GM12891 (cell line): ENCODE measurements around the gene SAV1.

ENCODE experiments used
- PAX5 ChIP-seq: IDR thresholded peaks from 2 replicates; pipeline ENCODE4 v1.6.1; 2011; ENCODE audit warnings: low read length, moderate library complexity, mild to moderate bottlenecking; ENCODE audit not compliant: insufficient read depth, severe bottlenecking
- POLR2A ChIP-seq: IDR thresholded peaks from 2 replicates; pipeline ENCODE4 v1.6.1; 2011; ENCODE audit warnings: low read depth, low read length, control low read depth
- POLR2AphosphoS5 ChIP-seq: IDR thresholded peaks from 2 replicates; pipeline ENCODE4 v1.6.1; 2011; ENCODE audit warnings: low read depth, low read length, control low read depth
- POU2F2 ChIP-seq: IDR thresholded peaks from 2 replicates; pipeline ENCODE4 v1.6.1; 2011; ENCODE audit warnings: low read depth, mild to moderate bottlenecking, control low read depth, low read length, moderate library complexity
- SPI1 ChIP-seq: IDR thresholded peaks from 2 replicates; pipeline ENCODE4 v1.6.1; 2011; ENCODE audit warnings: low read depth, low read length, control low read depth
- TAF1 ChIP-seq: IDR thresholded peaks from 2 replicates; pipeline ENCODE4 v1.6.1; 2011; ENCODE audit warnings: low read depth, low read length, control low read depth

DNA sequence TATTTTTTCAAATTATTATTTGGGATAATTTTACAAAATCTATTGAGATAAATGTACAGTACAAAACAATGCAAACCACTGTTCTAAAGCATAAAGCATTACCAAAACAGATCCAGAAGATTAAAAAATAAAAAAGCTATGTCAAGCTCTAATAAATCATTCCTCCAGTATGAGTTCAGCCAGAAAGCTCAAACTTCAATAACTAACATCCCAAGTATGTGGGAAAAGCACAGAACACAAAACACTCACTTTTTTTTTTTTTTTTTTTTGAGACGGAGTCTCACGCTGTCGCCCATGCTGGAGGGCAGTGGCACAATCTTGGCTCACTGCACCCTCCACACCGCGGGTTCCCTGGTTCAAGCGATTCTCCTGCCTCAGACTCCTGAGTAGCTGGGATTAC lies 11.3 kb downstream of the SAV1 start:
- TF ChIP-seq POLR2A (no peak), POLR2AphosphoS5 (no peak), POU2F2 (no peak), TAF1 (no peak), SPI1 (no peak), PAX5 (no peak)
